ENCODE results near the gene ZNF320. TPM values are rescaled to one million over a fixed set of nuclear protein-coding genes. Genes with fewer than 3 reads are reported as not detected.
"Not testable (repeated sequence)": the region's sequence is repeated elsewhere in the genome, so short reads cannot be mapped to it uniquely, and the experiment has no call there.

Gene ZNF320
- total RNA-seq, 4 donors from 2014 or later = 7.7 to 25.1 (median 8.3) TPM

- DNase-seq (ENCODE audit: low spot score) (peak; percentile 79), ATAC-seq (ENCODE audit: low FRiP score) (peak; percentile 98)
- TF ChIP-seq, protein P1, sequence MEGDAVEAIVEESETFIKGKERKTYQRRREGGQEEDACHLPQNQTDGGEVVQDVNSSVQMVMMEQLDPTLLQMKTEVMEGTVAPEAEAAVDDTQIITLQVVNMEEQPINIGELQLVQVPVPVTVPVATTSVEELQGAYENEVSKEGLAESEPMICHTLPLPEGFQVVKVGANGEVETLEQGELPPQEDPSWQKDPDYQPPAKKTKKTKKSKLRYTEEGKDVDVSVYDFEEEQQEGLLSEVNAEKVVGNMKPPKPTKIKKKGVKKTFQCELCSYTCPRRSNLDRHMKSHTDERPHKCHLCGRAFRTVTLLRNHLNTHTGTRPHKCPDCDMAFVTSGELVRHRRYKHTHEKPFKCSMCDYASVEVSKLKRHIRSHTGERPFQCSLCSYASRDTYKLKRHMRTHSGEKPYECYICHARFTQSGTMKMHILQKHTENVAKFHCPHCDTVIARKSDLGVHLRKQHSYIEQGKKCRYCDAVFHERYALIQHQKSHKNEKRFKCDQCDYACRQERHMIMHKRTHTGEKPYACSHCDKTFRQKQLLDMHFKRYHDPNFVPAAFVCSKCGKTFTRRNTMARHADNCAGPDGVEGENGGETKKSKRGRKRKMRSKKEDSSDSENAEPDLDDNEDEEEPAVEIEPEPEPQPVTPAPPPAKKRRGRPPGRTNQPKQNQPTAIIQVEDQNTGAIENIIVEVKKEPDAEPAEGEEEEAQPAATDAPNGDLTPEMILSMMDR (IDR thresholded peaks at IDR 0.05) = no peak
Observed at GRCh38 chr19:52942386-52943133, 45.1 kb upstream of the ZNF320 start.

- TF ChIP-seq, protein P1 (IDR thresholded peaks at IDR 0.05) = no peak
- ATAC-seq (ENCODE audit: low FRiP score) = peak; percentile 38
- no peak for DNase-seq (ENCODE audit: low spot score)
Observed at GRCh38 chr19:52941941-52942385, 44.5 kb upstream of the ZNF320 start.

DNA sequence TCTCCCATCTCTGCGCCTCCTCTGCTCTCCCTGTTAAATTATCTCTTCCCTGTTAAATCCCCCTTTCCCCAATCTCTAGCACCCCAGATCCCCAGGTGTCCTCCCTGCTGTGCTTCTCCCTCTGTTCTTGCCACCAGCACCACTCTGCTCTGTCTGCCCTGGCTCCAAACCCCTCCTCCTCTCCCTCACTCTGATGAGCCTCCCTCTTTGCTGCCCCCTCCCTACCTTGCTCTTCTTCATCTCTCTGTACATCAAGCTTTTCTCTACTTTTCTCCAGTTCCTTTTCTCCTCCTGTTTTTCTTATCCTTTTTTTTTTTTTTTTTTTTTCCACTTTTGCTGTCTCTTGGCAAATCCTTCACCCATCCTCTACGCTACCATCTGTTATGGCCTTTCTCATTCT lies 44.1 kb upstream of the ZNF320 start:
- not testable (repeated sequence) for DNase-seq (ENCODE audit: low spot score); ATAC-seq (ENCODE audit: low FRiP score)

- not testable (repeated sequence) for DNase-seq (ENCODE audit: low spot score); ATAC-seq (ENCODE audit: low FRiP score)
Observed at GRCh38 chr19:52940905-52941304, 43.5 kb upstream of the ZNF320 start.

GRCh38 chr19:52938761-52939160 lies 41.3 kb upstream of the ZNF320 start:
- DNase-seq (ENCODE audit: low spot score) (no peak), ATAC-seq (ENCODE audit: low FRiP score) (no peak)
- TF ChIP-seq, protein P1 (IDR thresholded peaks at IDR 0.05) = no peak

- ATAC-seq (ENCODE audit: low FRiP score) (no peak), DNase-seq (ENCODE audit: low spot score) (no peak)
- TF ChIP-seq, protein P1 (IDR thresholded peaks at IDR 0.05) = no peak
Observed at GRCh38 chr19:52936954-52937325, 39.5 kb upstream of the ZNF320 start.

GRCh38 chr19:52936151-52936953 lies 38.9 kb upstream of the ZNF320 start:
- ATAC-seq (ENCODE audit: low FRiP score) (no peak), DNase-seq (ENCODE audit: low spot score) (no peak)
- TF ChIP-seq, protein P1 (IDR thresholded peaks at IDR 0.05) = no peak

GRCh38 chr19:52935434-52935833 lies 38.0 kb upstream of the ZNF320 start:
- DNase-seq (ENCODE audit: low spot score) = no peak
- no peak for ATAC-seq (ENCODE audit: low FRiP score)
- TF ChIP-seq, protein P1 (IDR thresholded peaks at IDR 0.05) = no peak

- not testable (repeated sequence) for DNase-seq (ENCODE audit: low spot score); ATAC-seq (ENCODE audit: low FRiP score)
Observed at GRCh38 chr19:52924641-52925040, 27.2 kb upstream of the ZNF320 start.

All from omental fat pad (tissue), 4 donors.